ENCODE measurements around the gene GATA2.

Gene GATA2

DNA sequence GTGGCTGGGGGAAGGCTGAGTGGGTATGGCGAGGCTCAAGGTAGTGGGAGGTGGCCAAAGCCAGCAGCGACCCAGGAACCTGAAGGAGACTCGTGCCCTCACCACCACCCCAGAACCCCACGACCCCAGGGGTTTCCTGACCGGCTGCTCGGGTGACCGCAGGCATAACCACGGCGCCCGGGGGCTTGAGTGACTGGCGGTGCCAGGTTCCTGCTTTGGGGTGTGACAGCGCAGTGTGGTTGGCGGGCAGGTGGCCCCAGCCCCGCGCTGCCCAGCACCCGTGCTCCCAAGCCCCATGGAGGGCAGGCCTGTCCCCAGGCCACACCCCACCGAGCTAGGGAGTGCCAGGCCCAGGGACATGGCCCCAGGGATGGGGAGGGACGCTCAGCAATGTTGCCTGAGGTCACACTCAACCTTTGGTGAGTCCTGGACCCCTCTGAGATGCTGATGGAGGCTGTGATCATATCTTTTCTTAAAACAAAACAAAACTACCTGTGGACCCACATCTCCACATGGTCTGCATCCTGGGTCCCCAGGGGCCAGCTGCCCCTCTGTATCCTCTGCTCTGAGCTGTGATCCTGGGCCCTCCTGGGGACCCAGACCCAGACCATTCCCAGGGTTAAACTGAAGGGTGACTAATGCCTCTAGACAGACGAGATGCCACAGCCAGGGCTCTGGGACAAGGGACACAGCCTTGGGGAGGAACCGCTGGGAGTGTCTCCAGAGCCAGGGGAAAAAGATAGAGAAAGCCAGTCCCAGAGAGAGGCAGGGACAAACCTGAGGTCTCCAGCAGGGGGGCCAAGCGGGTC, 39.3 kb downstream of the GATA2 start:
- no peak overlapping the region for H3K9ac ChIP-seq (ENCODE audit: low read length in 2 of 2)
- H3K9me3 ChIP-seq (ENCODE audit: control insufficient read depth in 2 of 2, low read length in 2 of 2) = no peaks in the 10 kb centered on the region
- no peaks in the 10 kb centered on the region for H3K36me3 ChIP-seq (ENCODE audit: control insufficient read depth in 2 of 2, insufficient read depth in 2 of 2, low read length in 2 of 2)
- no peak overlapping the region for H3K4me3 ChIP-seq (ENCODE audit: low read length in 2 of 2)
- H3K27me3 ChIP-seq (ENCODE audit: control insufficient read depth in 1 of 2, insufficient read depth in 2 of 2, low read length in 2 of 2) = peaks cover 22 to 25% of the 10 kb centered on the region in 2 donors
- H3K27ac ChIP-seq (ENCODE audit: low read length) = no peak overlapping the region
- H3K4me1 ChIP-seq (ENCODE audit: control insufficient read depth, insufficient read depth, low read length) = no peaks in the 10 kb centered on the region

DNA sequence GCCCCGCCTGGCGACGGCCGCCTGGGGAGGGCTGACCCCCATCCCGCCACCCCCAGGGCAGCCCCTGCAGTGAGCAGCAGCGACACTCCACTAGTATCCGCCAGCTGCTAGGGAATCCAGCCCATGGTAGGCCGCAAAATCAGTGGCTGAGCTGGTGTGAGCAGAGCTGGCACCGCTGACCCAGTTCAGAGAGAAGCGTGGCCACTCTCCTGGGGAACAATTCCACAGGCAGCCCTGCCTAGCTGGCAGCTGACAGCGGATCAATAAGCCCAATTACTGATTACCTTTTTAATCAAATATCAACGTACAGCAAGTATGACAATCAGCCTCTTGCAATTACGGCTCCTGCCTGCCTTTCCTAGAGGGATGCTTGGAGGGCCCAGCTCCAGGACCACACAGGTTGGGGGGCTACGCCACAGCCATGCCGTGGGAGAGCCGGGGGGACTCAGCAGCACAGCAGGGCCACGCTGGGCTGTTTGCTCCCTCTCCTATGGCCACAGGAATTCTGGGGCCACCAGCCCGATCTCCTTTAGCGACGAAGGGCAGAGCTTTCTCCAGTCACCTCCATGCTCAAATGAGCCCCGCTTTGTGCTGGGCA, 40.2 kb downstream of the GATA2 start:
- H3K27me3 ChIP-seq (ENCODE audit: control insufficient read depth in 1 of 2, insufficient read depth in 2 of 2, low read length in 2 of 2) = peaks cover 22 to 25% of the 10 kb centered on the region in 2 donors
- H3K4me3 ChIP-seq (ENCODE audit: low read length in 2 of 2) = no peak overlapping the region
- no peak overlapping the region for H3K27ac ChIP-seq (ENCODE audit: low read length)
- H3K9me3 ChIP-seq (ENCODE audit: control insufficient read depth in 2 of 2, low read length in 2 of 2) = no peaks in the 10 kb centered on the region
- H3K36me3 ChIP-seq (ENCODE audit: control insufficient read depth in 2 of 2, insufficient read depth in 2 of 2, low read length in 2 of 2) = no peaks in the 10 kb centered on the region
- no peaks in the 10 kb centered on the region for H3K4me1 ChIP-seq (ENCODE audit: control insufficient read depth, insufficient read depth, low read length)
- no peak overlapping the region for H3K9ac ChIP-seq (ENCODE audit: low read length in 2 of 2)

- H3K27ac ChIP-seq (ENCODE audit: low read length) = no peak overlapping the region
- no peak overlapping the region for H3K4me3 ChIP-seq (ENCODE audit: low read length in 2 of 2)
- H3K4me1 ChIP-seq (ENCODE audit: control insufficient read depth, insufficient read depth, low read length) = no peaks in the 10 kb centered on the region
- H3K9me3 ChIP-seq (ENCODE audit: control insufficient read depth in 2 of 2, low read length in 2 of 2) = no peaks in the 10 kb centered on the region
- peaks cover 24 to 25% of the 10 kb centered on the region in 2 donors for H3K27me3 ChIP-seq (ENCODE audit: control insufficient read depth in 1 of 2, insufficient read depth in 2 of 2, low read length in 2 of 2)
- no peaks in the 10 kb centered on the region for H3K36me3 ChIP-seq (ENCODE audit: control insufficient read depth in 2 of 2, insufficient read depth in 2 of 2, low read length in 2 of 2)
- no peak overlapping the region for H3K9ac ChIP-seq (ENCODE audit: low read length in 2 of 2)
Observed at GRCh38 chr3:128452120-128452519, 40.9 kb downstream of the GATA2 start.

DNA sequence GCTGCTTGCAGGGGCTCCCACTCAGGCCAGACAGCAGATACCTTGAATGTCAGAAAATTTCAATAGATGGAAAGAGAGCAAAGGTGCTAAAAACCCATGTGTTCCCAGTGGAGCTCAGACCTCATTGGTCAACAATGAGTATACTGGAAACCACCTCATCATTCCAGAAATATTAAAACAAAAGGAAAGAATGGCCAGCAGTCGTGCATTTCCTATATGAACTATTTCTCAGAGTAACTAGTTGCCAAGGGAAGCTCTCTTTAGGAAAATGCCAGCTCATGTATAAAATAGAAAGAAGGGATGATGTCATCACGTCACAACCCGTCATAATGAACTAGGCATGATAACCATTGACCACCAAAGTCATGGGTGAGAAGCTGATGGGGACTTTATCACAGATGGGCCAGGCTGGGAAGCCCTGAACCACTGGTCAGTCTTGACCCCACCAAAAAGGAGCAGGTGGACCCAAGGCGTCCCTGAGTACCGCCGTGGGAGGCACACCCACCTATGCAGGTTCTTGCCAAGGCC, 43.8 kb downstream of the GATA2 start:
- Histone ChIP-seq H3K27ac (ENCODE audit: low read length) (no peak overlapping the region), H3K4me1 (ENCODE audit: control insufficient read depth, insufficient read depth, low read length) (no peaks in the 10 kb centered on the region), H3K9me3 (ENCODE audit: control insufficient read depth in 2 of 2, low read length in 2 of 2) (no peaks in the 10 kb centered on the region), H3K4me3 (ENCODE audit: low read length in 2 of 2) (no peak overlapping the region), H3K9ac (ENCODE audit: low read length in 2 of 2) (no peak overlapping the region), H3K36me3 (ENCODE audit: control insufficient read depth in 2 of 2, insufficient read depth in 2 of 2, low read length in 2 of 2) (no peaks in the 10 kb centered on the region), H3K27me3 (ENCODE audit: control insufficient read depth in 1 of 2, insufficient read depth in 2 of 2, low read length in 2 of 2) (peaks cover 7 to 9% of the 10 kb centered on the region in 2 donors)

DNA sequence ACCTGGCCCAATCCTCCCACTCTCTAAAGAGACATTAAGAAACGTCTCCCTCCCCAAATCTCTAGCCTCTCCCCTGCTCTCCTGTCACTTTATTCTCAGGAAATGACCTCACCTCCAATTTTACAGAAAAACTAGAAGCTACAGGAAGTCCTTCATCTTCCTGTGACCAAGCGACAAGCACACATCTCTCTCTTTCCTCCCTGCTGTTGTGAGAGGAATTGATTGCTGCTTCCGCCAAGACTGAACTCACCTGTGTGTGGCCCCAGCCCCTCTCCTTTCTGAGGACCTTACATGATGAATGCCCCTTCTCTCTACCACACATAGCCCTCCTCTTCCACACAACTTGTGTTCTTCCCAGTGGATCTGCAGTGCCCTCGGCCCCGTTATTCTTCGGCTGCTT, 44.5 kb downstream of the GATA2 start:
- Histone ChIP-seq H3K9me3 (ENCODE audit: control insufficient read depth in 2 of 2, low read length in 2 of 2) (no peaks in the 10 kb centered on the region), H3K27ac (ENCODE audit: low read length) (no peak overlapping the region), H3K9ac (ENCODE audit: low read length in 2 of 2) (no peak overlapping the region), H3K36me3 (ENCODE audit: control insufficient read depth in 2 of 2, insufficient read depth in 2 of 2, low read length in 2 of 2) (no peaks in the 10 kb centered on the region), H3K4me3 (ENCODE audit: low read length in 2 of 2) (no peak overlapping the region), H3K27me3 (ENCODE audit: control insufficient read depth in 1 of 2, insufficient read depth in 2 of 2, low read length in 2 of 2) (peaks cover 7 to 11% of the 10 kb centered on the region in 2 donors), H3K4me1 (ENCODE audit: control insufficient read depth, insufficient read depth, low read length) (no peaks in the 10 kb centered on the region)

DNA sequence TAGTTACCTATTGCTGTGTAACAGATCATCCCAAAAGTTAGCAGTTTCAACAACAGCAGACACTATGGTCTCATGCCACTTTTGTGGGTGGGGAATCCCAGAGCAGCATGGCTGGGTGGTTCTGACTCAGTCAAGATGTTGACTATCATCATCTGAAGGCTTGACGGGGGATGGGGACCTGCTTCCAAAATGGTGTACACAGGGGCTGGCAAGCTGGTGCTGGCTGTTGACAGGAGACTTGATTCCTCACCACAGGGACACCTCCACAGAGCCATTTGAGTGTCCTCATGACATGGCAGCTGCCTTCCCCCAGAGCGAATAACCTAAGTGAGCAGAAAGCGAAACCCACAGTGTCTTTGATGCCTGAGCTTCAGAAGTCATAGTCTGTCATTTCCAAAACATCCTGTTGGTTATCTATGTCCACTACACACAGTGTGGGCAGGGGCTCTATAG, 45.4 kb downstream of the GATA2 start:
- Histone ChIP-seq H3K9me3 (ENCODE audit: control insufficient read depth in 2 of 2, low read length in 2 of 2) (no peaks in the 10 kb centered on the region), H3K9ac (ENCODE audit: low read length in 2 of 2) (no peak overlapping the region), H3K36me3 (ENCODE audit: control insufficient read depth in 2 of 2, insufficient read depth in 2 of 2, low read length in 2 of 2) (no peaks in the 10 kb centered on the region), H3K4me3 (ENCODE audit: low read length in 2 of 2) (no peak overlapping the region), H3K27me3 (ENCODE audit: control insufficient read depth in 1 of 2, insufficient read depth in 2 of 2, low read length in 2 of 2) (peaks cover 3 to 9% of the 10 kb centered on the region in 2 donors), H3K4me1 (ENCODE audit: control insufficient read depth, insufficient read depth, low read length) (no peaks in the 10 kb centered on the region), H3K27ac (ENCODE audit: low read length) (no peak overlapping the region)

DNA sequence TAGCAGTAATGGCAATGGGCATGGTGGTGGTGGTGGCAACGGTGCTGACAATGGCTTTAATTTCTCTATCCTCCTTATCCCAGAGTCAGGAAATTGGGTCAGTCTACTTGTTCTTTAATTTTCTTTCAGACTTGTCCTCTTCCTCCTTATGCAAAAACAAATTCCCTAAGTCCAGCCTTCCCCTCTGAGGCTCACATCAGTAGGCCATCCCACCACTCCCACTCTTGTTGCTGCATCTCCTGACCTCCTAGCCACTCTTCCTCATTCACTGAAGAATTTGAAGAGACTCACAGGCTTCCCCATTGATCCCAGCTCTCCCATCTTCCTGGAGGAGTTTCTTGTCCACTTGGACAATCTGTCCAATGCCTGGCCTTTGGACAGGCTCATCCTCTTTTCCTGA, 46.2 kb downstream of the GATA2 start:
- Histone ChIP-seq H3K4me1 (ENCODE audit: control insufficient read depth, insufficient read depth, low read length) (no peaks in the 10 kb centered on the region), H3K36me3 (ENCODE audit: control insufficient read depth in 2 of 2, insufficient read depth in 2 of 2, low read length in 2 of 2) (no peaks in the 10 kb centered on the region), H3K27ac (ENCODE audit: low read length) (no peak overlapping the region), H3K9me3 (ENCODE audit: control insufficient read depth in 2 of 2, low read length in 2 of 2) (no peaks in the 10 kb centered on the region), H3K9ac (ENCODE audit: low read length in 2 of 2) (no peak overlapping the region), H3K27me3 (ENCODE audit: control insufficient read depth in 1 of 2, insufficient read depth in 2 of 2, low read length in 2 of 2) (peaks cover 3 to 9% of the 10 kb centered on the region in 2 donors), H3K4me3 (ENCODE audit: low read length in 2 of 2) (no peak overlapping the region)

DNA sequence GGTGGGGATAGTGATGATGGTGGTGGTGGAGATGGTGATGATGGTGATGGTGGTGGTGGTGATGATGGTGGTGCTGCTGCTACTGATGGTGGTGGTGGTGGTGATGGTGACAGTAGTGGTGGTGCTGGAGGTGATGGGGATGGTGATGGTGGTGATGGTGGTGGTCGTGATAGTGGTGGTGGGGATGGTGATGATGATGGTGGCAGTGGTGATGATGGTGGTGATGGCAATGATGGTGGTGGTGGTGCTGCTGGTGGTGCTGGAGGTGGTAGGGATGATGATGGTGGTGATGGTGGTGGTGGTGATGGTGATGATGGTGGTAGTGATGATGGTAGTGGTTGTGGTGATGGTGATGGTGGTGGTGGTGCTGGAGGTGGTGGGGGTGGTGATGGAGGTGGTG, 47.6 kb downstream of the GATA2 start:
- H3K9me3 ChIP-seq (ENCODE audit: control insufficient read depth in 2 of 2, low read length in 2 of 2) = no peaks in the 10 kb centered on the region
- no peaks in the 10 kb centered on the region for H3K36me3 ChIP-seq (ENCODE audit: control insufficient read depth in 2 of 2, insufficient read depth in 2 of 2, low read length in 2 of 2)
- peaks cover 0 to 4% of the 10 kb centered on the region in 2 donors for H3K27me3 ChIP-seq (ENCODE audit: control insufficient read depth in 1 of 2, insufficient read depth in 2 of 2, low read length in 2 of 2)
- H3K4me3 ChIP-seq (ENCODE audit: low read length in 2 of 2) = no peak overlapping the region
- H3K9ac ChIP-seq (ENCODE audit: low read length in 2 of 2) = no peak overlapping the region
- no peaks in the 10 kb centered on the region for H3K4me1 ChIP-seq (ENCODE audit: control insufficient read depth, insufficient read depth, low read length)
- H3K27ac ChIP-seq (ENCODE audit: low read length) = no peak overlapping the region

DNA sequence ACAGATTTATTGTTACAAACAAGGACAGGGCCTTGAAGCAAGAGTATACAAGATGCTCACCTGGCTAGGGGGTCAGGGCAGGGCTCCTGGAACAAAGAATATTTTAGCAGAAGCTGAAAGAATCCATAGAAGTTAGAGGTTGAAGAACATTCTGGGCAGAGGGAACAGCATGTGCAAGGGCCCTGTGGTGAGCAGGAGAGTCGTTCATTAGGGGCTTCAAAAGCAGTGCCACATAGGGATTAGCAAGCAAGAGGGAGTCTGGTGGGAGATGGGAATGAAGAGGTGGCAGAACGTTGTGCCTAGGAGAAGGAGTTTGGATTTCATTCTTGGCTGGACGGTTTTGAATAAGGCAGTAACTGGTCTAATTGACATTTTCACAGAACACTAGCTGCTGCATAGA, 49.2 kb downstream of the GATA2 start:
- Histone ChIP-seq H3K4me1 (ENCODE audit: control insufficient read depth, insufficient read depth, low read length) (no peaks in the 10 kb centered on the region), H3K36me3 (ENCODE audit: control insufficient read depth in 2 of 2, insufficient read depth in 2 of 2, low read length in 2 of 2) (no peaks in the 10 kb centered on the region), H3K27ac (ENCODE audit: low read length) (no peak overlapping the region), H3K27me3 (ENCODE audit: control insufficient read depth in 1 of 2, insufficient read depth in 2 of 2, low read length in 2 of 2) (peaks cover 2 to 7% of the 10 kb centered on the region in 2 donors), H3K4me3 (ENCODE audit: low read length in 2 of 2) (no peak overlapping the region), H3K9ac (ENCODE audit: low read length in 2 of 2) (no peak overlapping the region), H3K9me3 (ENCODE audit: control insufficient read depth in 2 of 2, low read length in 2 of 2) (no peaks in the 10 kb centered on the region)

GRCh38 chr3:128442949-128443348, 50.1 kb downstream of the GATA2 start:
- Histone ChIP-seq H3K36me3 (ENCODE audit: control insufficient read depth in 2 of 2, insufficient read depth in 2 of 2, low read length in 2 of 2) (no peaks in the 10 kb centered on the region), H3K4me3 (ENCODE audit: low read length in 2 of 2) (no peak overlapping the region), H3K27ac (ENCODE audit: low read length) (no peak overlapping the region), H3K9ac (ENCODE audit: low read length in 2 of 2) (no peak overlapping the region), H3K4me1 (ENCODE audit: control insufficient read depth, insufficient read depth, low read length) (no peaks in the 10 kb centered on the region), H3K27me3 (ENCODE audit: control insufficient read depth in 1 of 2, insufficient read depth in 2 of 2, low read length in 2 of 2) (peaks cover 4 to 12% of the 10 kb centered on the region in 2 donors), H3K9me3 (ENCODE audit: control insufficient read depth in 2 of 2, low read length in 2 of 2) (no peaks in the 10 kb centered on the region)

DNA sequence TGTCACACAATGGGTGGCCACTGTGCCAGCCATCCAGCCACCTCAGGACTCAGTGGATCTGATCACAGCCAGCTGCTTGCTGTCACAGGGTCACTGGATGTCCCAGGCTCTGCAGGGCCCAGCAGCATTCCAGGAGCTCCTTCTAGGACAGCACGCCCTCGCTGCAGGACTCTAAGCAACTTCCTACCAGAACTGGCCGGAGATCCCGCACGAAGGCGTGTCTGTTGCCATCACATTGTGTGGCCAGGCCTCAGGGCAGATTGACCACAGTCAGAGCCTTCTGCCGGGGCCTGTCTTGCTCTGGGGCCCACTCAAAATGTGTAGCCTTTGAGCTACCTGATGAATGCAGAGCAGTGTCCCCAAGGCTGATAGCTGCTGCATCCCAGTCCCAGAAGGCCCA, 50.9 kb downstream of the GATA2 start:
- Histone ChIP-seq H3K36me3 (ENCODE audit: control insufficient read depth in 2 of 2, insufficient read depth in 2 of 2, low read length in 2 of 2) (no peaks in the 10 kb centered on the region), H3K9me3 (ENCODE audit: control insufficient read depth in 2 of 2, low read length in 2 of 2) (no peaks in the 10 kb centered on the region), H3K9ac (ENCODE audit: low read length in 2 of 2) (no peak overlapping the region), H3K4me3 (ENCODE audit: low read length in 2 of 2) (no peak overlapping the region), H3K27ac (ENCODE audit: low read length) (no peak overlapping the region), H3K27me3 (ENCODE audit: control insufficient read depth in 1 of 2, insufficient read depth in 2 of 2, low read length in 2 of 2) (peaks cover 4 to 10% of the 10 kb centered on the region in 2 donors), H3K4me1 (ENCODE audit: control insufficient read depth, insufficient read depth, low read length) (no peaks in the 10 kb centered on the region)

Data from stomach smooth muscle (tissue), 2 donors.